ENCODE results near the gene ADRM1. TPM values are rescaled to one million over a fixed set of nuclear protein-coding genes. Genes with fewer than 3 reads are reported as not detected.

The ADRM1 gene
- total and polyA plus RNA-seq, 2 experiments from 2014 or later: 206 to 243 TPM

DNA sequence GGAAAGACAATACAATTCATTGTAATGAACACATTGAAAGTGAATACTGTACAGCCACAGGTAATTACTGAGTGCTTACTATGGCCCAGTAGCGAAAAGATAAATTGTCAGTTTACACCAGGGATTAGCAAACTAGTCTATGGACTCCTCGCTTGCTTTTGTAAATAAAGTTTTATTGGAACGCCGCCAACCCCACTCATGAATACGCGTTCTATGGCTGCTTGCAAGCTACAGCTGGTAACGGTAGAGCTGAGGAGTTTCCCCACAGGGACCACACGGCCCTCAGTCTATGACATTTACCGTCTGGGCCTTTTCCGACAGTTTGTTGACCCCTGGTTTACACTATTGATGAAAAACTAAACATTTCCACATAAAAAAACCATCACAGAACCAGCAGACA is 40.1 kb downstream of the ADRM1 start (continued):
- TF ChIP-seq, protein P1, sequence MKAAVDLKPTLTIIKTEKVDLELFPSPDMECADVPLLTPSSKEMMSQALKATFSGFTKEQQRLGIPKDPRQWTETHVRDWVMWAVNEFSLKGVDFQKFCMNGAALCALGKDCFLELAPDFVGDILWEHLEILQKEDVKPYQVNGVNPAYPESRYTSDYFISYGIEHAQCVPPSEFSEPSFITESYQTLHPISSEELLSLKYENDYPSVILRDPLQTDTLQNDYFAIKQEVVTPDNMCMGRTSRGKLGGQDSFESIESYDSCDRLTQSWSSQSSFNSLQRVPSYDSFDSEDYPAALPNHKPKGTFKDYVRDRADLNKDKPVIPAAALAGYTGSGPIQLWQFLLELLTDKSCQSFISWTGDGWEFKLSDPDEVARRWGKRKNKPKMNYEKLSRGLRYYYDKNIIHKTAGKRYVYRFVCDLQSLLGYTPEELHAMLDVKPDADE (IDR thresholded peaks at IDR 0.05): no peak

DNA sequence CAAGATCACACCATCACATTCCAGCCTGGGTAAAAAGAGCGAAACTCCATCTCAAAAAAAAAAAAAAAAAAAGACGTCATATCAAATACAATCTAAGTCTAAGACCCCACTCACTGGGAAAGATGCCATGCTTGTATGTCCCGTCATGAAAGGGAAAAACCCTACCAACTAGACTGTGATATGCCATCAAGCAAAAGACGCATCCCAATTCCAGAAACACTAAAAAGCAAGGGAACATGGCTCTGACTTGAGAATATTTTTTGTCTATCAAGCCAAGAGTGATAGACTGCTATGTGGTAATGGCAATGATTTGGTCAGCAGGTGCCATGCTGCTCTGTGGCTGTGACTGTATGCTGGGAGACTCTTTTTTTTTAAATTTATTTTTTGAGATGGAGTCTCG is 41.3 kb downstream of the ADRM1 start:
- no peak overlapping the region for H3K4me3 Mint-ChIP-seq
- Histone ChIP-seq H3F3A (replicated peaks; ENCODE audit: low read depth) (peaks cover 22% of the 10 kb centered on the region; the same call in 1 of the 2 replicates), H2AFZ (no peak overlapping the region), H3K27ac (ENCODE audit: low read depth) (no peak overlapping the region), H3K4me2 (no peak overlapping the region), H4K20me1 (replicated peaks; ENCODE audit: insufficient read depth) (no peaks in the 10 kb centered on the region; the same call in 1 of the 2 replicates), H3K79me2 (replicated peaks; ENCODE audit: insufficient read depth) (peaks cover 16% of the 10 kb centered on the region; the same call in 1 of the 2 replicates), H3K27me3 (ENCODE audit: insufficient read depth) (no peaks in the 10 kb centered on the region), H3K36me3 (ENCODE audit: insufficient read depth) (peaks cover 46% of the 10 kb centered on the region), H3K4me1 (ENCODE audit: insufficient read depth) (no peaks in the 10 kb centered on the region), H3K4me3 (no peak overlapping the region), H3K9me2 (ENCODE audit: insufficient read depth) (no peaks in the 10 kb centered on the region)
- DNase-seq (ENCODE audit: low spot score): no peak
- no peak for TF ChIP-seq ZNF331 (CRISPR knock-in tag; IDR thresholded peaks at IDR 0.05; ENCODE audit: low read depth)
- TF ChIP-seq STAT1 (IDR thresholded peaks at IDR 0.05; ENCODE audit: unreplicated experiment): no peak
- no peak for TF ChIP-seq NANOG (IDR thresholded peaks at IDR 0.05; ENCODE audit: borderline replicate concordance)
- TF ChIP-seq EZH2 (IDR thresholded peaks at IDR 0.05; ENCODE audit: low read depth, unreplicated experiment): no peak
- TF ChIP-seq, protein P2, sequence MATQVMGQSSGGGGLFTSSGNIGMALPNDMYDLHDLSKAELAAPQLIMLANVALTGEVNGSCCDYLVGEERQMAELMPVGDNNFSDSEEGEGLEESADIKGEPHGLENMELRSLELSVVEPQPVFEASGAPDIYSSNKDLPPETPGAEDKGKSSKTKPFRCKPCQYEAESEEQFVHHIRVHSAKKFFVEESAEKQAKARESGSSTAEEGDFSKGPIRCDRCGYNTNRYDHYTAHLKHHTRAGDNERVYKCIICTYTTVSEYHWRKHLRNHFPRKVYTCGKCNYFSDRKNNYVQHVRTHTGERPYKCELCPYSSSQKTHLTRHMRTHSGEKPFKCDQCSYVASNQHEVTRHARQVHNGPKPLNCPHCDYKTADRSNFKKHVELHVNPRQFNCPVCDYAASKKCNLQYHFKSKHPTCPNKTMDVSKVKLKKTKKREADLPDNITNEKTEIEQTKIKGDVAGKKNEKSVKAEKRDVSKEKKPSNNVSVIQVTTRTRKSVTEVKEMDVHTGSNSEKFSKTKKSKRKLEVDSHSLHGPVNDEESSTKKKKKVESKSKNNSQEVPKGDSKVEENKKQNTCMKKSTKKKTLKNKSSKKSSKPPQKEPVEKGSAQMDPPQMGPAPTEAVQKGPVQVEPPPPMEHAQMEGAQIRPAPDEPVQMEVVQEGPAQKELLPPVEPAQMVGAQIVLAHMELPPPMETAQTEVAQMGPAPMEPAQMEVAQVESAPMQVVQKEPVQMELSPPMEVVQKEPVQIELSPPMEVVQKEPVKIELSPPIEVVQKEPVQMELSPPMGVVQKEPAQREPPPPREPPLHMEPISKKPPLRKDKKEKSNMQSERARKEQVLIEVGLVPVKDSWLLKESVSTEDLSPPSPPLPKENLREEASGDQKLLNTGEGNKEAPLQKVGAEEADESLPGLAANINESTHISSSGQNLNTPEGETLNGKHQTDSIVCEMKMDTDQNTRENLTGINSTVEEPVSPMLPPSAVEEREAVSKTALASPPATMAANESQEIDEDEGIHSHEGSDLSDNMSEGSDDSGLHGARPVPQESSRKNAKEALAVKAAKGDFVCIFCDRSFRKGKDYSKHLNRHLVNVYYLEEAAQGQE (IDR thresholded peaks at IDR 0.05; ENCODE audit: unreplicated experiment): no peak
- TF ChIP-seq JUNB (IDR thresholded peaks at IDR 0.05; ENCODE audit: unreplicated experiment): no peak
- no peak for TF ChIP-seq ZNF114 (CRISPR knock-in tag; IDR thresholded peaks at IDR 0.05)
- TF ChIP-seq, protein P1 (IDR thresholded peaks at IDR 0.05): no peak
- no peak for TF ChIP-seq POLR2AphosphoS5 (IDR thresholded peaks at IDR 0.05; ENCODE audit: low read depth)
- peaks cover 79% of the 10 kb centered on the region for H3K36me3 Mint-ChIP-seq (ENCODE audit: low read depth)
- peaks cover 9% of the 10 kb centered on the region for H3K27me3 Mint-ChIP-seq (ENCODE audit: insufficient read depth, low read depth, poor library complexity)
- no peak overlapping the region for H3K27ac Mint-ChIP-seq
- ATAC-seq: no peak
- peaks cover 14% of the 10 kb centered on the region for H3K9me3 Mint-ChIP-seq
- peaks cover 2% of the 10 kb centered on the region; the same call in 1 of the 3 replicates for H3K4me1 Mint-ChIP-seq

Measured in GM23338 (cell line).